Lower leg skin (tissue), 4 donors: ENCODE results near the gene CAMTA1. TPM values are rescaled to one million over a fixed set of nuclear protein-coding genes. Genes with fewer than 3 reads are reported as not detected.

Experiments
- DNase-seq, 2 donors: peaks; one replicate each; pipeline ENCODE4 v3.0.0-alpha.2; 2019; ENCODE audit warnings: low spot score in 2 of 2
- H3K4me3 ChIP-seq: fragments of 200-600 bp; sonication (generic); 2 replicates; pipeline ENCODE4 v1.5.1; 2017; ENCODE audit warnings: mild to moderate bottlenecking, low read depth; ENCODE audit not compliant: poor library complexity, severe bottlenecking
- POLR2A ChIP-seq, 2 donors: fragments of 450-650 bp; IDR thresholded peaks; one replicate each; pipeline ENCODE4 v1.6.1; 2016 to 2017; ENCODE audit warnings: antibody characterized with exemption in 2 of 2, mild to moderate bottlenecking in 1 of 2, moderate library complexity in 1 of 2
- WGBS, 2 donors: methylation state at CpG; one replicate each; pipeline ENCODE4 v1.1.5; 2018; 5-methylcytosine and 5-hydroxymethylcytosine counted together
- intact Hi-C: fragments of 100-400 bp; cut with DNase I; formaldehyde crosslinking; loops from one replicate; pipeline ENCODE4 v1.15.0; 2023; ENCODE audit warnings: low total_unique reads
- total RNA-seq, 4 donors: library from RNA; depleted of rRNA; stranded (reverse); fragments of >200 nt; gene quantifications; one replicate each; pipeline ENCODE4 v1.1.0, GENCODE V29; 2016
- TF ChIP-seq, protein P1 (sequence below), 3 donors: fragments of 450-650 bp; IDR thresholded peaks; one replicate each; pipeline ENCODE4 v1.5.1; 2016; ENCODE audit warnings: antibody characterized with exemption in 3 of 3, mild to moderate bottlenecking in 3 of 3, moderate library complexity in 2 of 3

CAMTA1 gene
- total RNA-seq, 4 donors from 2014 or later: 24.4 to 52.3 (median 32.9) TPM

DNA sequence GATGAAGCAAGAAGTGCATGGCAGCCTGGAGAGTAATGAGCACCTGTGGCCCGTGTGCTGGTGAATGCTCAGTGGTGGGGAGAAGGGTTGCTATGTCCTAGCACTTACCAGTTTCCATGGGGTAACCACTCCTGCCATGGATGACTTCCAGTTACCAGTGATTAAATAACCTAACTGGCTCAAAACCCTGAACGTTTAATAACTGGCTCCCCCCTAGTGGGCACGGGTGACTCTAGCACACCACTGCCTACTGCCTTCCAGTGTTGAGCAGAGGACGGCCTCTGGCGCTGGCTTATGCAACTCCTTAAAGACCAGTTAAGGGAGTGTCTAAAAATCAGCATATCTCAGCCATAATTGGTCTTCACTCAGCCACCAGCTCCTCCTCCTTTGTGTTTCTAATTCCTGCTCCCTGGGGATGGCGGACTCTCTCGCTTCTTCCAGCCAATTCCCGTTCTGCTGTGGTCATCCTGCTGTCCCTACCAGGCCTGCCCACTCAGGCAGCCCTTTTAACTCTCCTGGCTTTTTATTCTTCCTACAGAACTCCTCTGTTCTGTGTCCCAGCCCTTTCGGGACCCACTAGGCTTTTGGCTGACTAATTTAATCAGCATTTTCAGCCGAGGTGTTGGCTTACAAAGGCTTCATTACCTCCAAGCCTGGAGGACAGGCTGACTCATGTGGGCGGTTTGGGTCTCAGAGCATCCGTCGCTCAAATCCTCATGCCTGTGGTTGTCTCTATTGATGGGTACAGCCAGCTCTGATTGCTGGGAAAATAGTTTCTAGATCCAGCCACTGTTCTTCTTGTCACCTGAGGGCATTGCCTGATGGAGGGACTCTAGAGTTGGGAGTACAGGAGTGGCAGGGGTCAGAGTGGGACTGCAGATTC, 332.4 kb downstream of the CAMTA1 start:
- 16 to 20% methylated on average over 13 of the region's 13 CpGs for WGBS, 2 donors
- no peak for DNase-seq
- intact Hi-C loops: no loop called here
- no peak for TF ChIP-seq POLR2A (IDR thresholded peaks at IDR 0.05)
- TF ChIP-seq, protein P1, sequence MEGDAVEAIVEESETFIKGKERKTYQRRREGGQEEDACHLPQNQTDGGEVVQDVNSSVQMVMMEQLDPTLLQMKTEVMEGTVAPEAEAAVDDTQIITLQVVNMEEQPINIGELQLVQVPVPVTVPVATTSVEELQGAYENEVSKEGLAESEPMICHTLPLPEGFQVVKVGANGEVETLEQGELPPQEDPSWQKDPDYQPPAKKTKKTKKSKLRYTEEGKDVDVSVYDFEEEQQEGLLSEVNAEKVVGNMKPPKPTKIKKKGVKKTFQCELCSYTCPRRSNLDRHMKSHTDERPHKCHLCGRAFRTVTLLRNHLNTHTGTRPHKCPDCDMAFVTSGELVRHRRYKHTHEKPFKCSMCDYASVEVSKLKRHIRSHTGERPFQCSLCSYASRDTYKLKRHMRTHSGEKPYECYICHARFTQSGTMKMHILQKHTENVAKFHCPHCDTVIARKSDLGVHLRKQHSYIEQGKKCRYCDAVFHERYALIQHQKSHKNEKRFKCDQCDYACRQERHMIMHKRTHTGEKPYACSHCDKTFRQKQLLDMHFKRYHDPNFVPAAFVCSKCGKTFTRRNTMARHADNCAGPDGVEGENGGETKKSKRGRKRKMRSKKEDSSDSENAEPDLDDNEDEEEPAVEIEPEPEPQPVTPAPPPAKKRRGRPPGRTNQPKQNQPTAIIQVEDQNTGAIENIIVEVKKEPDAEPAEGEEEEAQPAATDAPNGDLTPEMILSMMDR (IDR thresholded peaks at IDR 0.05): no peak
- H3K4me3 ChIP-seq: no peak overlapping the region

DNA sequence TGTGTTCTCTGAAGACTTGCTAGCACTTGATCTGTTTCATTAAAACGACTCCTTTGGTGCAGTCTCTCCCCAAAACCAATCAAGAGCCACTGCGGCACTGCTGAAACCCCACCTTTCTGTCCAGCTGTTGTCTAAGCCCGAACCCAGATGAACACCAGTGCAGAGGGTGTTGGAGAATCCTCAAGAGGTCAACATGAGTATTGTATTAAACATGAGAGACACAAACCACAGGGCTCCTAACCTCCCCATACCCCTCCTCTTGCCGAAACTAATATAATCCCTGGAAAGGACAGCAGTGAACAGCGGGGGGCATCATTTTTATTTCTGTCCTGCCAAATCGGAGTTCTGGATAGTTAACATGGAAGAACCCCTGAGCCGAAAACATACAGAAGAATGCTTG, 333.9 kb downstream of the CAMTA1 start:
- WGBS, 2 donors: 75 to 79% methylated on average over 7 of the region's 7 CpGs
- intact Hi-C loops: no loop called here
- TF ChIP-seq, protein P1 (IDR thresholded peaks at IDR 0.05): no peak
- TF ChIP-seq POLR2A (IDR thresholded peaks at IDR 0.05): no peak
- DNase-seq: no peak
- H3K4me3 ChIP-seq: no peak overlapping the region

DNA sequence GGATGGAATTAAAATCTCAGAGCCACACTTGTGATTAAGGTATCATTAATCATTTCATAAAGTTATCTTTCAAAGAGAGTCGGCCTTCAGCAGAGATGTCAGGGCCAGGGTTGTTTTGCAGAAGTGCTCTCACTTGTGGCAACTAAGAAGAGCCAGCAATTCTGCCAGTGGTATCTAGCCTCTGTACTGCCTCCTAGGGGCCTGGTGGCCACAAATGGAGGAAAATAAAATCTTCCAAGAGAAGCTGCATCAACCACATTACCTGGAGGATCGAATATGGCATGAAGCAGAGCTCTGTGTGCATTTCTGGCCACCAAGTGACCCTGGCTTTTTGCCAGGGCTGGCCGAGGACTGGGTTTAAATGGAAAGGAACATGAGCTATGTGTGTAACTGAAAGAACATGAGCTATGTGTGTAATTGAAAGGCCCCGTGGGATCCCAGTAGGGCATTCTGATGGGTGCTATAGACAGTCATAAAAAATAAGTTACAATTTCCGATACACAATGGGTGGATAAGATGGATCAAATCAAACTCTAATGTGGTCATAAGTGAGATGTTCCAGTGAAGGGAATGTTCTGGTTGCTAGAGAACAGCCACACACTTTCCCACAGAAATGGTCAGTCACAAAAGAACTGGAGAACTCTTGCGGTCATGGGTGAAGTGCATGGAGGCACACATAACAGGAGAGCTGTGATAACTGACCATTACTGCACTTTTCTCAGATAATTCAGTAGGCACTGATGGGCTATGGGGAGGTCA, 335.8 kb downstream of the CAMTA1 start:
- WGBS, 2 donors: 75 to 76% methylated on average over 6 of the region's 6 CpGs

DNA sequence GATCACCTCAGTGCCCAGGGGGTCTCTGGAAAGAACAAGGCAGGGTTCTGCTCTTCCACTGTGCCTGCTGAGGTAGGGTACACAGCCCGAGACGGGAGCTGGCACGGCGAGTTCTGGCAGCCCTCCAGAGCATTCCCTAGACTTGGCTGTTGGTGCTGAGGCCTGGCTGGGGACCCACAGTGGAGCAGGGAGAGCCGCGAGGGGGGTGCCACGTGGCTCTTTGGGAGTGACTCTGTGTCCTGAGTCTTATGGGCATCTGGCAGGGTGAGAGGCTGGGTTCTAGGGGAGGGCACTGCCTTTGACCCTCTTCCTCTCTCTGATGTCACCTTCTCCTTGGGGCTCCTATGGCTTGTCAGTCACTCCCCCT, 336.4 kb downstream of the CAMTA1 start:
- TF ChIP-seq, protein P1 (IDR thresholded peaks at IDR 0.05): no peak
- no peak for TF ChIP-seq POLR2A (IDR thresholded peaks at IDR 0.05)
- WGBS, 2 donors: 0 to 19% methylated on average over 1 to 7 of the region's 7 CpGs
- H3K4me3 ChIP-seq: no peak overlapping the region
- intact Hi-C loops: no loop called here
- no peak for DNase-seq

More for the DNA sequence above, 335.8 kb downstream of the CAMTA1 start:
- TF ChIP-seq, protein P1 (IDR thresholded peaks at IDR 0.05): no peak
- TF ChIP-seq POLR2A (IDR thresholded peaks at IDR 0.05): no peak
- DNase-seq: no peak
- intact Hi-C loops: no loop called here
- H3K4me3 ChIP-seq: no peak overlapping the region

DNA sequence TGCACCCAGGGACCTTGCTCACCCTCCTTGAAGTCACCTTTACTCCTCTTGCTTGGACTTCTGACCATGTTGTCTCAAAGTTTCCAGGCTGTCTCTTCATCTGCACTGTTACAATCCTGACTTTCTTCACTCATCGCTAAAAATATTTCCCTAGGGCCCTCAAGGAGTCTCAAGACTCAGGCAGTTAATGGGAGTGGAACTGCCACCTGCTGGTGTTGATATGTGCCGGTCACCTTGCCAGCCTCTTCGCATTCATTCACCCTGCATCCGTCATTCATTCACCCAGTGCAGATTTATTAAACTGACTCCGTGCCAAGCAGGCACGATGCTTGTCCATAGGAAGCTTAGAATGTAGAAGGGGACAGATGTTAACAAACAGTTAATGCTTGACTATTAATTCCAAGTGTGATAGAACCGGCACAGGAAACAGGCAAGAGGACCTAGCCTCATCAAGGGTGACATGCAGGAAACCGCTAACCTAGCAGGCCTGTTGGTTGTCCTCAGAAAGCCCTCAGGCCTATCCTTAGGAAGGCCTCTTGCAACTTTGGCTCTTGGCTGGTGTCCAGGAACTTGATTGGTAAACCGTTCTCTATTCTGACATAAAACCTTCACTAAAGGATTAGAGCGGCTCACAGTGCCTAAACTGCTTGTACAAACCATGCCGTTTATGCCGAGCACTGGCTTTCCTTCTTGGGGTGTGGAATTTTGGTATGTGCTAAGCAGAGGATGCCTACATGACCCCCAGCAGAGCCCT, 342.2 kb downstream of the CAMTA1 start:
- intact Hi-C loops: no loop called here
- WGBS, 2 donors: 48 to 57% methylated on average over 12 of the region's 12 CpGs
- no peak for DNase-seq
- H3K4me3 ChIP-seq: no peak overlapping the region
- TF ChIP-seq POLR2A (IDR thresholded peaks at IDR 0.05): no peak
- TF ChIP-seq, protein P1 (IDR thresholded peaks at IDR 0.05): no peak
